OCI-LY1 (cell line): Measurements from ENCODE around the gene CACNA1C.
A peak's percentile ranks its signal among the peaks of the same experiment; 100 is the strongest.
"Not testable (repeated sequence)": the region's sequence is repeated elsewhere in the genome, so short reads cannot be mapped to it uniquely, and the experiment has no call there.

ENCODE experiments used
- H2AFZ ChIP-seq: fragments of 200-600 bp; sonication (generic), shearing (Covaris generic); 2 replicates; pipeline ENCODE4 v1.6.0; 2014; ENCODE audit warnings: antibody characterized with exemption, mild to moderate bottlenecking, low read length
- H3F3A ChIP-seq: fragments of 200-600 bp; sonication (generic), shearing (Covaris generic); 2 replicates; pipeline ENCODE4 v1.6.0; 2014; ENCODE audit warnings: mild to moderate bottlenecking, antibody characterized with exemption, low read length, moderate library complexity; ENCODE audit not compliant: insufficient read depth
- H3K27ac ChIP-seq: fragments of 200-600 bp; sonication (generic); 2 replicates; pipeline ENCODE4 v1.5.1; 2014; ENCODE audit warnings: low read length, mixed run types, mild to moderate bottlenecking, low read depth; ENCODE audit not compliant: poor library complexity, severe bottlenecking
- H3K27me3 ChIP-seq: fragments of 200-600 bp; sonication (generic); 2 replicates; pipeline ENCODE4 v1.6.0; 2014; ENCODE audit warnings: antibody characterized with exemption, mild to moderate bottlenecking, low read length, moderate library complexity; ENCODE audit not compliant: insufficient read depth
- H3K36me3 ChIP-seq: fragments of 200-600 bp; sonication (generic); 2 replicates; pipeline ENCODE4 v1.6.1; 2014; ENCODE audit warnings: mild to moderate bottlenecking, antibody characterized with exemption, low read length, moderate library complexity, mixed read lengths; ENCODE audit not compliant: insufficient read depth
- H3K4me1 ChIP-seq: fragments of 200-600 bp; sonication (generic); 2 replicates; pipeline ENCODE4 v1.5.1; 2014; ENCODE audit warnings: mild to moderate bottlenecking, low read length, moderate library complexity; ENCODE audit not compliant: insufficient read depth, severe bottlenecking
- H3K4me2 ChIP-seq: fragments of 200-600 bp; sonication (generic), shearing (Covaris generic); 2 replicates; pipeline ENCODE4 v1.6.1; 2014; ENCODE audit warnings: low read length
- H3K4me3 ChIP-seq: fragments of 200-600 bp; sonication (generic); 2 replicates; pipeline ENCODE4 v1.5.1; 2014; ENCODE audit warnings: low read length, low read depth, mild to moderate bottlenecking, mixed read lengths; ENCODE audit not compliant: poor library complexity, severe bottlenecking
- H3K79me2 ChIP-seq: fragments of 200-600 bp; shearing (Covaris generic); 2 replicates; pipeline ENCODE4 v1.6.1; 2016; ENCODE audit warnings: mixed run types, low read length, mixed read lengths; ENCODE audit not compliant: insufficient read depth
- H3K9ac ChIP-seq: fragments of 200-600 bp; sonication (generic), shearing (Covaris generic); 2 replicates; pipeline ENCODE4 v1.6.1; 2014; ENCODE audit warnings: mild to moderate bottlenecking, low read length, mixed read lengths
- H3K9me2 ChIP-seq: fragments of 200-600 bp; sonication (generic), shearing (Covaris generic); 2 replicates; pipeline ENCODE4 v1.6.1; 2014; ENCODE audit warnings: low read depth, mild to moderate bottlenecking, low read length, mixed read lengths
- H3K9me3 ChIP-seq: fragments of 200-600 bp; shearing (Covaris generic); 2 replicates; pipeline ENCODE4 v1.6.1; 2014; ENCODE audit warnings: low read length, mixed read lengths
- H4K20me1 ChIP-seq: fragments of 200-600 bp; sonication (generic), shearing (Covaris generic); 2 replicates; pipeline ENCODE4 v1.6.0; 2016; ENCODE audit warnings: mild to moderate bottlenecking, low read length; ENCODE audit not compliant: insufficient read depth
- EZH2 ChIP-seq: fragments of 200-600 bp; sonication (generic), shearing (Covaris generic); IDR thresholded peaks from 2 replicates; pipeline ENCODE4 v1.8.0; 2017; ENCODE audit warnings: borderline replicate concordance, mixed run types, mild to moderate bottlenecking, antibody characterized with exemption, low read length, moderate library complexity, mixed read lengths
- TF ChIP-seq, protein P1 (sequence below): fragments of 200-600 bp; sonication (generic), shearing (Covaris generic); IDR thresholded peaks from 2 replicates; pipeline ENCODE4 v1.5.1; 2017; ENCODE audit warnings: mild to moderate bottlenecking, antibody characterized with exemption, low read length, moderate library complexity, mixed read lengths

Gene CACNA1C

DNA sequence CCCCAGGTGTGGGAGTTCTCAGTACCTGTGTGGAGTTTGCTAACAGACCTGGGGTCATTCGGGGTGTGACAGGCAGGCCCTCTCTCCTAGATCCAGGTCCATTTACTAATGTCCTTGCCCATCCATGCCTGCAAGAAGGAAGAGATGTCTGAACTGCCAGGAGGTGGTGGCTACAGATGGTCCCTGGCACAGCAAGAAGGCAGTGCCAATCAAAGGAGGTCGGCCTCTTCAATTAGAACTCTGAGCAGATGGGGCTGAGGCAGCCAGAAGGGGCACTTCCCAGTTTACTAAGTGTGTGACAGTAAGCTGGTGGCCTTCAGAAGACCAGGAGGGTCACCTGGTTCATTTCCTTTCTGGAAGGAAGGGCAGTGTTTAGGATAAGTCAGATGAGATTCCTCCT, 202.5 kb downstream of the CACNA1C start:
- H3K4me2 ChIP-seq = no peak overlapping the region

GRCh38 chr12:2255731-2256130, 202.9 kb downstream of the CACNA1C start:
- not testable (repeated sequence) for H3K9me3 ChIP-seq, H3K27me3 ChIP-seq, H3K9me2 ChIP-seq, H4K20me1 ChIP-seq, H3F3A ChIP-seq, H2AFZ ChIP-seq, H3K4me2 ChIP-seq, H3K9ac ChIP-seq, H3K4me3 ChIP-seq, H3K36me3 ChIP-seq, H3K79me2 ChIP-seq
- H3K4me1 ChIP-seq = peaks cover 54% of the 10 kb centered on the region
- peak overlapping the region; percentile 6 for H3K27ac ChIP-seq

More for the DNA sequence above, 202.5 kb downstream of the CACNA1C start:
- Histone ChIP-seq H3K27ac (no peak overlapping the region), H3K4me3 (no peak overlapping the region), H3K27me3 (no peaks in the 10 kb centered on the region), H3K9me3 (0 out of 2 replicates have a peak, but pooled peaks cover 2% of the 10 kb centered on the region), H4K20me1 (no peaks in the 10 kb centered on the region), H2AFZ (no peak overlapping the region), H3K9ac (no peak overlapping the region), H3K9me2 (no peaks in the 10 kb centered on the region), H3K36me3 (no peaks in the 10 kb centered on the region), H3K79me2 (no peaks in the 10 kb centered on the region), H3K4me1 (peaks cover 54% of the 10 kb centered on the region), H3F3A (peaks cover 3% of the 10 kb centered on the region; the same call in 1 of the 2 replicates)
- TF ChIP-seq, protein P1, sequence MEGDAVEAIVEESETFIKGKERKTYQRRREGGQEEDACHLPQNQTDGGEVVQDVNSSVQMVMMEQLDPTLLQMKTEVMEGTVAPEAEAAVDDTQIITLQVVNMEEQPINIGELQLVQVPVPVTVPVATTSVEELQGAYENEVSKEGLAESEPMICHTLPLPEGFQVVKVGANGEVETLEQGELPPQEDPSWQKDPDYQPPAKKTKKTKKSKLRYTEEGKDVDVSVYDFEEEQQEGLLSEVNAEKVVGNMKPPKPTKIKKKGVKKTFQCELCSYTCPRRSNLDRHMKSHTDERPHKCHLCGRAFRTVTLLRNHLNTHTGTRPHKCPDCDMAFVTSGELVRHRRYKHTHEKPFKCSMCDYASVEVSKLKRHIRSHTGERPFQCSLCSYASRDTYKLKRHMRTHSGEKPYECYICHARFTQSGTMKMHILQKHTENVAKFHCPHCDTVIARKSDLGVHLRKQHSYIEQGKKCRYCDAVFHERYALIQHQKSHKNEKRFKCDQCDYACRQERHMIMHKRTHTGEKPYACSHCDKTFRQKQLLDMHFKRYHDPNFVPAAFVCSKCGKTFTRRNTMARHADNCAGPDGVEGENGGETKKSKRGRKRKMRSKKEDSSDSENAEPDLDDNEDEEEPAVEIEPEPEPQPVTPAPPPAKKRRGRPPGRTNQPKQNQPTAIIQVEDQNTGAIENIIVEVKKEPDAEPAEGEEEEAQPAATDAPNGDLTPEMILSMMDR = no peak
- TF ChIP-seq EZH2 = no peak

DNA sequence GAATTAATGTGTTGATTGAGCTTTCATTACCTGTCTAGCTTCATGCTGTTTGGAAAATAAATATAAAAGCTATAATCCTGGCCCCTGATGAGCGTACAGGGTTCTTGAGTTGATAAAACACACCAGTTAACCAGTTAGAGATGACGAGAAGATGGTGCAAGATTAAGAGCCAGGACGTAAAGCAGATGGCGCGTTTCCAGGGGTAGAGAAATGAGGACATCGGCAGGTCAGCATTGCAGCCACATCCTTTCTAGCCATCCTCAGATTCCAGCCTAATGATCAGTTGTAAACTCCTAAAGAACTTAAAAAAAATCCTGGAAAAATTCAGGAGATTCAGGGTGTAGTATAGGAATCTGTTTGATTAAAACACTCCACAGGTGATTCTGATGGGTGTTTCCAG, 203.7 kb downstream of the CACNA1C start:
- H3K79me2 ChIP-seq = no peaks in the 10 kb centered on the region

GRCh38 chr12:2256915-2257314, 204.1 kb downstream of the CACNA1C start:
- Histone ChIP-seq H3K36me3 (no peaks in the 10 kb centered on the region), H3K27me3 (no peaks in the 10 kb centered on the region), H3K4me3 (no peak overlapping the region), H3K9me2 (no peaks in the 10 kb centered on the region), H2AFZ (no peak overlapping the region), H3K9me3 (0 out of 2 replicates have a peak, but pooled peaks cover 2% of the 10 kb centered on the region), H3F3A (peaks cover 3% of the 10 kb centered on the region; the same call in 1 of the 2 replicates), H3K9ac (no peak overlapping the region), H4K20me1 (no peaks in the 10 kb centered on the region), H3K4me2 (no peak overlapping the region), H3K79me2 (no peaks in the 10 kb centered on the region), H3K27ac (no peak overlapping the region), H3K4me1 (peaks cover 48% of the 10 kb centered on the region)
- TF ChIP-seq EZH2 = no peak
- TF ChIP-seq, protein P1 = no peak

More for the DNA sequence above, 203.7 kb downstream of the CACNA1C start:
- Histone ChIP-seq H3K4me1 (peaks cover 48% of the 10 kb centered on the region), H3K27ac (peak overlapping the region; percentile 6), H3K9me2 (no peaks in the 10 kb centered on the region), H3K36me3 (no peaks in the 10 kb centered on the region), H3K4me2 (no peak overlapping the region), H3F3A (peaks cover 3% of the 10 kb centered on the region; the same call in 1 of the 2 replicates), H2AFZ (no peak overlapping the region), H3K27me3 (no peaks in the 10 kb centered on the region), H4K20me1 (no peaks in the 10 kb centered on the region), H3K9me3 (0 out of 2 replicates have a peak, but pooled peaks cover 2% of the 10 kb centered on the region), H3K4me3 (no peak overlapping the region), H3K9ac (no peak overlapping the region)
- TF ChIP-seq, protein P1 = no peak
- no peak for TF ChIP-seq EZH2
